Kasumi-1 (cell line): ENCODE data around the gene FOXL3.

Experiments used
- DNase-seq, 2 experiments: peaks; one replicate each; lab custom pipeline; 2025; lab: John Stamatoyannopoulos, UW

The FOXL3 gene

DNA sequence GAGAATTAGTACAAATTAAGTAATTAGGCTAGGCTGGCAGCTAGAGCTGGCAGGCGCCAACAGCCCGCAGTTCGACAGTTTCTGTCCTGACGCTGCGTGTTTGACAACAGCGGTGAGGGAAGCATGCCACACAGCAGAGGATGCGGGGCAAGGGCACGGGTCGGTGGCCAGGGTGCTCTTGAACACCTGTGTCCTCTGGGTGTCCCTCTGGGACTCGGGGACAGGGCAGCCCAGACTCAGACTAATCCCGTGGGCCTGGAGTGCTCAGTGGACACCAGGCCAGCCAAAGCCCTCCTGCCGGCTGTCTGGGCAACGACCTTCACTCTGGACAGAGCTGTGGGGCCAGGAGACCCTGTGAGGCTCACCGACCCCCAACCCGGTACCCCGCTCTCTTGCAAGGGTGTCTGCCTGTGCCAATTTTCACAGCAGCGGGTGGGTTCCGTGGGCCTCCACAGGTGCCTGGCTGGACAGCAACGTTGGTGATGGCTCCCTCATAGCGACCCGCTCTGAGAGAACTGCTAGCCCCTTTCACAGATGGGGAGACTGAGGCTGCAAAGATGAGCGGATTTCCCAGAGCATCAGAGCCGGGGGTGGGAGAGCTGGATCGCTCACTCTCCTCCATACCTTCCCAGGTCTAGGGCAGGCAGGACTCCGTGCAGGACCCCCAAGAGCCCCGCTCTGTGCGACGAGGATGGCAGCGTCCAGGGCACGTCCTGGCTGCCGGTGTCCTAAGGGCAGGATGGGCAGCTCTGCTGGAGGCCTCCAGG lies 48.5 kb downstream of the FOXL3 start:
- DNase-seq: no peak

DNA sequence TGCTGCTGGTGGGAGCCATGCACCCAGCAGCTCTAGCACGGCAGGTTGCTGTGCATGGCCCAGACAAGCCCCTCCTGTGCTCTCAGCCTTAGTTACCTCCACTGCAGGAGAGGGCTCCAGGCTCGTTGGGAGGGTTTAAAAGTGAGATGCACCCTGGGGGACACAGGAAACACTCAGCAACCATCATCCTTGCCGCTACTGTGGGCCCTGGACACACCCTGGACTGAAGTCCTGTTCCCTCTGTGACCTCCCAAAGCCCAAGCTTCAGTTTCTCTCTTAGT lies 49.0 kb downstream of the FOXL3 start:
- DNase-seq: no peak

DNA sequence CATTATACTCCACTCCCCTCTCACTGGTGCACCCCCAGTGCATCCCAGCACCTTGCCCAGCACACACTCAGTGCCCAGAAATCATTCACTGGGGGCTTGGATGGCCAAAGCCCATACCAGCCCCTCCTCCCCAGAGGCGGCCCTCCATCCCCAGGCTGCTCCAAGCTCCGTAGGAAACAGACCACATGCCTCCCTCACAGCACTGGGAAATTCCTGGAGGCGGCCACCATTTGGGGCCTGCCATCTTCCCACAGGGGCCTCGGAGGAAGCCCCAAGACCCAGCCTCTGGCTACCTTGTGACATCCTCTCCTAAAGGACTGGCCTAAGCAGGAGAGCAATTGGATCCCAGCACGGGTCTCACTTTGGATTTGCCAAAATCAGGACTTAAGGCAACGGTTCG lies 49.7 kb downstream of the FOXL3 start:
- DNase-seq: no peak

- no peak for DNase-seq
Measured at GRCh38 chr7:340200-340937, 50.4 kb downstream of the FOXL3 start.
